SIG-M5 (cell line): ENCODE results near the gene HEPN1.
A peak's percentile ranks its signal among the peaks of the same experiment; 100 is the strongest.

Source experiments
- DNase-seq: peaks from one replicate; lab custom pipeline; 2025; lab: John Stamatoyannopoulos, UW

Gene HEPN1

DNA sequence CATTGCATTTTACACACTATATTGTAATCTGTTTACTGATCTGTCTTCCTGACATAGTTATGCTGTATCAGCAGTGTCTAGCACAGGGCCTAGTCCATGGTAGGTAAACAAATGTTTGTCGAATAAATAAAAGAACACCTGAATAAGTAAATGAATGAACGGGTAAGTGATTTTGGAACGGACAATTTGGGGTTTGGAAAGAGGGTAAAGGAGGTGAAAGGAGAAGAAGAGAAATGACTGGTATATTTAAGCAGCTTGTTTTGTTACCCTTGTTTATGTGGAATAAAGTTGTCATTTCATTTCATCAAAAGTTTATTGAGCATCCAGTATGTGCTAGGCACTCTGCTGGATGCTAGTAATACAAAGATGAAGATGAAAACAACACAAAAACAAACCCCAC is at the start of gene HEPN1:
Gene HEPN1 (plus strand): TSS at position 301 of the 400 bp plus-strand sequence.
- no peak for DNase-seq

DNA sequence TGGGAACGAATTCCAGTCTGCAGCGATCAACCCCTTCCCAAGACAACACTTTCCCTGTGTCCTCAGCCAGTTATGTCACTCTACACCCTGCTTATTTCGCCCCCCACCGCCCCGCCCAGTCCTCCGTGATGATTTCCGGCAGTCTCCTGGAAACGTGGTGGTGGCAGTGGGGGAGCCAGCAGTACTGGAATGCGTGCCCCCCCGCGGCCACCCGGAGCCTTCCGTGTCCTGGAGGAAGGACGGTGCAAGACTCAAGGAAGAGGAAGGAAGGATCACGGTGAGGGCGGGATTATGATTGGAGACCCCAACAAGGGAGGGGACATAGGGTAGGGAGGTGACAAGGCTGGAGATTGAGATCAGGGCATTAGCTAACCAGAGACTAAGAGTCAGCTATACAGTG is 49.7 kb upstream of the HEPN1 start:
- no peak for DNase-seq

DNA sequence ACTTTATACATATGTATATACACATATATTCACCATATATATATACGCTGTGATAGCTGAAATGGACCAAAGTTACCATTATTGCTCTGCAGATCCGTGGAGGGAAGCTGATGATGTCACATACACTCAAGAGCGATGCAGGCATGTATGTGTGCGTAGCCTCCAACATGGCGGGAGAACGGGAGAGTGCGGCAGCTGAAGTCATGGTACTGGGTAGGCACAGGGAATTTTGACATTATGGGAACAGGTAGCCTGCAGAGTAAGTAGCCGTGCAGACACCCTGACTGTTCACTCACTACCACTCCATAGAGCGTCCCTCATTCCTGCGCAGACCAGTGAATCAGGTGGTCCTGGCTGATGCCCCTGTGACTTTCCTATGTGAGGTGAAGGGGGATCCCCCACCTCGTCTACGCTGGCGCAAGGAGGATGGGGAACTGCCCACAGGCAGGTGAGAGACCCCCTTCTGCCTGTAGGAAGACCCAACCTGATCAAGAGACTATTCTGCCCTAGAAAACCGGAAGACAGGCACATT is 49.1 kb upstream of the HEPN1 start:
- no peak for DNase-seq

DNA sequence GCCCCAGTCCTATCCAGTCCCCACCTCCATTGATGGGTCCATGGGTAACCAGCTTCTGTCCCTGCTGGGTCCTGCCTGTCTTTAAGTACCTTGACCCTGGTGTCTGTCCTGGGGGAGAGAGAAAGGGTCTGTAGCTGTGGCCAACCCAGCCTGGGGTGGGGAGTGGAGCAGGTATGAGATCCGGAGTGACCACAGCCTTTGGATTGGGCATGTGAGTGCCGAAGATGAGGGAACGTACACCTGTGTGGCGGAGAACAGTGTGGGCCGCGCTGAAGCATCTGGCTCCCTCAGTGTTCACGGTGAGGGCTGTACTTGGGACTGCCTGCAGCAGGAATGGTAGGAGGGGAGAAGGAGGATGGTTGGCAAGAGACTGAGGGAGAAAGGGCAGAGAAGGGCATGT is 48.6 kb upstream of the HEPN1 start:
- DNase-seq, result no peak

DNA sequence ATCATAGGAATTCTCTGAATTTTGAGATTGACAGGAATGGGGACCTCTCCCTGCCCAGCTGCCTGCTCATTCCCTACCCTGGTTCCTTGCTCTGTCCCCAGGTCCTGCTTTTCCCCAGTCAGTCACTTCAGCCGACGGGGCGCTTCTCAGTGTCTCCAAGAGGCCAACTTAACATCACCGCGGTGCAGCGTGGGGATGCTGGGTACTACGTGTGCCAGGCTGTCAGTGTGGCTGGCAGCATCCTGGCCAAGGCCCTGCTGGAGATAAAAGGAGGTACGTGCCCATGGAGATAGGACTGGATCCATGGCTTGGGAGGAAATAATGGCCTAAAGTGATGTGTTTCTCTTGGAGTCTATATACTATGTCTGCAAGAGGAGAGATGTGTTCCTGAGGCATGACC is 46.8 kb upstream of the HEPN1 start:
- no peak for DNase-seq

DNA sequence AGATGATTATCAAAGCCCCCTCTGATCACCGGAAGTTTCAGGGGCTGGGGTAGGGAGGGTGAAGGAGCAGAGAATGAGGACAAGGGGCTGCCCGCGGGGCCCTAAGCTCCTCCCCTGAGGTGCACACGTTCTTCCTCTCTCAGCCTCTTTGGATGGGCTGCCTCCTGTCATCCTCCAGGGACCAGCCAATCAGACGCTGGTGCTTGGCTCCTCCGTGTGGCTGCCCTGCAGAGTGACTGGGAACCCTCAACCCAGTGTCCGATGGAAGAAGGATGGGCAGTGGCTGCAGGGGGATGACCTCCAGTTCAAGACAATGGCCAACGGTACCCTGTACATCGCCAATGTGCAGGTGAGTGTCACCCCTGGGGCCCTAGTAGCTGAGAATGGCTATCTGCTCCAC is 46.3 kb upstream of the HEPN1 start:
- DNase-seq, result no peak

DNA sequence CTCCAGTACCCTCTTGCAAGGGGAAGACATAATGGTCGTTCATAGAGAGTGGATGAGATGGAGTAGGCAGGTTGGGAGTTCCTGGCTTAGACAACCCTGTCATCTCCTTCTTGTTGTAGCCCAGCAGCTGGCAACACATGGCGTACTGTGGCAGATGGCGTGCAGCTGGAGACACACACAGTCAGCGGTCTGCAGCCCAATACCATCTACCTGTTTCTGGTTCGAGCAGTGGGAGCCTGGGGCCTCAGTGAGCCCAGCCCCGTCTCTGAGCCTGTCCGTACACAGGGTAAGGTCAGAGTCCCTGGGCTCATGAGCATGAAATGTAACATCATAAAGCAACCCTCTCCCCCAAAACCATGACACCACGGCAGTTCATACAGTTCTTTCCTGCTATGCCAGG is 45.1 kb upstream of the HEPN1 start:
- DNase-seq, result no peak

DNA sequence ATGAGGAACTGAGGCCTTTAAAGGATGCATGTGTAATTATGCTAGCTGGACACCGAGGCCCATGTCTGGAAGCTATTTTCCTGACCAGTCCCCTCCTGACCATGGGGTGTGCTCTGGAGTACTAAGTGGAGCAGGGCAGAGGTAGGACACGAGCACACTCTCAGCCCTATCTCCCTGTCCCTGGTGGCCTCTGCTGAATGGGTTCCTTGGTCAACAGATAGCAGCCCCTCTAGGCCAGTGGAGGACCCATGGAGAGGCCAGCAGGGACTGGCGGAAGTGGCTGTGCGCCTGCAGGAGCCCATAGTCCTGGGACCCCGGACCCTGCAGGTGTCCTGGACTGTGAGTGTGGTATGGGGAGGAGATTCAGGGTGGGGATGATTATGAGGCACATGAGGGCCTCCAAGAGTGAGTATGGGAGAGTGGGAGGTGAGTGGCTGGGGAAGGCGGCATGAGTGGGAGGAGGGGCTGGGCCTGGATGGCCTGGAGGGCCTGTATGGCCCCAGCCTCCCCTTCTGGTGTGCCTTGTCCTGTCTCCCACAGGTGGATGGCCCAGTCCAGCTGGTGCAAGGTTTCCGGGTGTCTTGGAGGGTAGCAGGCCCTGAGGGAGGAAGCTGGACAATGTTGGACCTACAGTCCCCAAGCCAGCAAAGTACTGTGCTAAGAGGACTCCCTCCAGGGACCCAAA is 44.3 kb upstream of the HEPN1 start:
- no peak for DNase-seq

DNA sequence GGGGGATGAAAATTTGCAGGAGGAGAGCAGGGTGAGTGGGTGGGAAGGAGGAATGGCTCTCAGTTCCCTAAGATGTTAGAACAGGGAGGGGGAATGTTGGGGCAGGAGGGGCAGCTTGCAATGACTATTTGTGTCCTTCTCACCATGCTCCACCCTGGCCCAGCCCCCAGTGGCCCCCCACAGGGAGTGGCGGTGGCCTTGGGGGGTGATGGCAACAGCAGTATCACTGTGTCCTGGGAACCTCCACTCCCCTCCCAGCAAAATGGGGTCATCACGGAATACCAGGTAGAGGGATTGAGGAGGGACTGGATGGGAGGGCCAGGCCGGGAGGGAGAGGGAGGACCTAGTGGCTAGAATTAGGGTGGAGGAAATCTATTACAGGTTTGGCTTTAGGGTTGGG is 43.6 kb upstream of the HEPN1 start:
- DNase-seq, result no peak

DNA sequence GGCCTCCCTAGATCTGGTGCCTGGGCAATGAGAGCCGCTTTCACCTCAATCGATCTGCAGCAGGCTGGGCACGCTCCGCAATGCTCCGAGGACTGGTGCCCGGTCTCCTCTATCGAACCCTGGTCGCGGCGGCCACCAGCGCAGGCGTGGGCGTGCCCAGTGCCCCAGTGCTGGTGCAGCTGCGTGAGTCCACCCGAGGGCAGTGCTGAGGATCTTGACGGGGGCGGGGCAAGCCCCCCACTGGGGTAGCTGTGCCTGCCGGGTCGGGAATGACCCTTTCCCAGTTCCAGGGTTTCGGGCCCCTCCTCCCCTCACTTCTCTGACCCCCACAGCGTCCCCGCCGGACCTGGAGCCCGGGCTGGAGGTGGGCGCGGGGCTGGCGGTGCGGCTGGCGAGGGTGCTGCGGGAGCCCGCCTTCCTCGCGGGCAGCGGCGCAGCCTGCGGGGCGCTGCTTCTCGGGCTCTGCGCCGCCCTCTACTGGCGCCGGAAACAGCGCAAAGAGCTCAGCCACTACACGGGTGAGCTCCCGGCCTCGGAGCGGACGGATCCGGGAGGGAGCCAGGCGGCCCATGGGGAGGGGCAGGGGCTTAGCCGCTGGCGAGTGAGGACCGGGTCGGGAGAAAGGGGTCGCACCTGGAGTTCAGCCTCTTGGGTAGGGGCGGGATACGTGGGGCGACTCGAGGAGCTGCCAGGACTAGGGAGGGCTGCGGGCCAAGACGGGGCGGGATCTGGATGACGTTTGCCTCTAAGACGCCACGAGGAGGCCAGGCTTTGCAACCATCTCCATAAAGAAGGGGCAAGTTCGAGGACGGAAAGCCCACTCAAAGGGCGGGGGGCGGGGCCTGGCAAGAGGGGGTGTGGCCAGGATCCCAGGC is 42.9 kb upstream of the HEPN1 start:
- DNase-seq, result peak; percentile 57

DNA sequence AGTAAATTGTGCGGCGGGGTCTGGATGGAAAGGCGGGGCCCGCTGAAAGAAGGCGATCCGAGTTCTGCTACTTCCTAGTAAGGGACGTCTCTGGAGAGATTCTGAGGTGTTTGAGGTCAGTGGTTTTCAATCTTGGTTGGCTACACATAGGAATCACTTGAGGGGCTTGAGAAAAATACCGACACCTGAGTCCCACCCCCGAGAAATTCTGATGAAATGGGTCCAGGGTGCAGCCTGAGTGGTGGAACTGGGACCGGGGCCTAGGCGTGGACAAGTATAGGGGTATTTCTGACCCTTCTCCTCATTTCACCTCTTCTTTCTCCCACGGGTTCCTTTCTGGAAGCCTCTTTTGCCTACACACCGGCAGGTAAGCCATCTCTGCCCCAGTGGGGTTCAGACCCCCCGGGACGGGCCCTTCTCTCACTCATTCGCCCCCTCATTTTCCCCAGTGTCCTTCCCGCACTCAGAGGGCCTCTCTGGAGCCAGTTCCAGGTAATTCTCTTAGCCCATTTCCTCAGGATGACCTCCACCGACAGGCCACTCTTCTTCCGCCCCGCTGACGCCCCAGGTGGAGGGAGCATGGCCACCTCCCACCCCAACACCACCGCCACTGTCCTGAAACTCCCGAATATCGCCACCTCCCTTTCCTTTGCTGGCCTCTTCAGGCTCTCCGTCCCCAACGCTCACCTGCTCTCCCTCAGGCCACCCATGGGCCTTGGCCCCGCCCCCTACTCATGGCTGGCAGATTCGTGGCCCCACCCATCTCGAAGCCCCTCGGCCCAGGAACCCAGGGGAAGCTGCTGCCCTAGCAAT is 42.0 kb upstream of the HEPN1 start:
- no peak for DNase-seq

DNA sequence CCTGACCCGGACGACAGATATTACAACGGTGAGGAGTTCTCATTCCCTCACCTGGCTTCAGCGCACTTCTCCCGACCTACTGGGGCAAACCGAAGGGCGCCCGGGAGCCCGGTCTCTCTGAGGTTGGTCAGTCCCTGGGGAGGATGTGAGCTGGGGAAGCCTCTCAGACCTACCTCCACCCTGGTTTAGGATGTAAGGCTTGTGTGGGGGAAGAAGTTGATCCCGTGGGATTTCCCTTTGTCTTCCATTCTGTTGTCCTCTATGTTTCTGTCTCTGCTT is 41.5 kb upstream of the HEPN1 start:
- DNase-seq, result no peak

DNA sequence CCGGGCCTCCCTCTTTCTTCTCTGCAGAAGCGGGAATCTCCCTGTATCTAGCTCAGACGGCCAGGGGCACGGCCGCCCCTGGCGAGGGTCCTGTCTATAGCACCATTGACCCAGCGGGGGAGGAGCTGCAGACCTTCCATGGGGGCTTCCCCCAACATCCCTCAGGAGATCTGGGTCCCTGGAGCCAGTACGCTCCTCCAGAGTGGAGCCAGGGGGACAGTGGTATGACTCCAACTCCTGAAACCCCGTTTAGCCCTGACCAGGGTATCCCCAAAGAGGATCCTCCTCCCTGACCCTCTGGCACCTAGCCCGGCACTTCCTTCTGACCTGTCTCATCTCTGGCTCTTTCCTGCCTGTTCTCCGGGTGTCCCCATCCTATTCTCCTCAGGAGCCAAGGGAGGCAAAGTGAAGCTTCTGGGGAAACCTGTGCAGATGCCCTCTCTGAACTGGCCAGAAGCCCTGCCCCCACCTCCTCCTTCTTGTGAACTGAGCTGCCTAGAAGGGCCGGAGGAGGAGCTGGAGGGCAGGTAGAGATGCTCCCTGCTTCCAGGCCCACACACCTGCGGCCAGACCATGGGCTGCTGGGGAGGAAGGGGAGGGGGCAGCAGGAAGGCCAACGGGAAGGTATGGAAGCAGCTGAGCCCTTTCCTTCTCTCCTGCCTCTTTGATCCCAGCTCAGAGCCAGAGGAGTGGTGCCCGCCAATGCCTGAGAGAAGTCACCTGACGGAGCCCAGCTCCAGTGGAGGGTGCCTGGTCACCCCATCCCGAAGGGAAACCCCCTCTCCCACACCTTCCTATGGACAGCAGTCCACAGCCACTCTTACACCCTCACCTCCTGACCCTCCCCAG is 40.9 kb upstream of the HEPN1 start:
- no peak for DNase-seq

DNA sequence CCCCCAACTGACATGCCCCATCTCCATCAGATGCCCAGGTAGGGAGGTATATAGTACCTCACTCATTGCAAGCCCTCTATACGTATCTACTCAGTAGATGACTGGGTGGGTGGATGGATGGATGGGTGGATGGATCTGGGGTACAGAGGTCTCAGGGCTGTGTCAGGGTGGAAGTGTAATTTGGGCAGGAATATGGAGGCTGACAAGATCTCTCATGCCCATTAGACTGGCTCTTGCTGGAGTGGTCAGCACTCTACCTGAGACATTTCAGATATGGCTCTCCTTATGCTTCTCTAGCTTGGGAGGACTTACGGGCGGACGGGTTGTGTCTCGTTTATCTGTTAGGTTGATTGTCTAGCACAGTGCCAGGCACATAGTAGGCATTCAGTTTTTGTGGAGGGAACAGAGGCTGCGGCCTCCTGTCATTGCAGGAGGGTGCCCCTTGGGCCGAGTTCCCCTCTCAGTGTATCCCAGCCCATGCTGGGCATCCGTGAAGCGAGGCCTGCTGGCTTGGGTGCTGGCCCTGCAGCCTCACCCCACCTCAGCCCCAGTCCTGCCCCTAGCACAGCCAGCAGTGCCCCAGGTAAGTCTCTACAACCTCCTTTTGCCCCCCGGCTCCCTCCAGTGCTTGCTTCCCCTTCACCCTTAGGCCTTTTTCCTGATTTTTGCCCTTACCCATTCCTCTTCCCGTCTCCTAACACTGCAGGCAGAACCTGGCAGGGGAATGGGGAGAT is 40.1 kb upstream of the HEPN1 start:
- DNase-seq, result no peak

DNA sequence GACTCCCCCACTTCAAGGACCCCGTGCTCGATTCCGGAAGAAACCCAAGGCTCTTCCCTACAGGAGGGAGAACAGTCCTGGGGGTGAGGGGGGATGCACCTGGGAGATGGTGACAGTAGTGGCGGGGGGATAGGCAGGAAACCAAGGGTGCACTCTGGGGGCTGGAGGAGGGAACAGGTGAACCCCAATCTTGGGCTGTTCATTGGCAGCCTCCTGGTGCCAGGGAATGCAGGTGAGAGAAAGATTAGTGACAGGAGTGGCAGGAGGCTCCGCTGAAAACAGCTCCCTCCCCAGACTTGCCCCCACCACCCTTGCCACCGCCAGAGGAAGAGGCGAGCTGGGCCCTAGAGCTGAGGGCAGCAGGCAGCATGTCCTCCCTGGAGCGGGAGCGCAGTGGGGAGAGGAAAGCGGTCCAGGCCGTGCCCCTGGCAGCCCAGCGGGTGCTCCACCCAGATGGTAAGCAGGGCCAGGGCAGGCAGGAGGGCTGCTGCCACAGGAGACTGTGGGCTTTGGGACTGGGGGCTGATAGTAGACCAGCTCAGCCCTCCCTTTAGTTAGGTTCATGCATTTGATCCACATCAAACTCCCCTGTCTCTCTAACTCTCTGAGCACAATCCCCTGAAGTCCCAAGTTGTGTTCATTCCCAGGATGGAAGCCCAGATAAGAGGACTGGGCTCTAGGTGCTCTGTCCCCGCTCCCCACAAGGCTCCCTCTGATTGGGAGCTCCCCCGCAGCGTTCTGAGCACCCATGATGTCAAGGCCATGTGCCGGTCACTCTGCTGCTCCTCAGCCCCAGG is 39.4 kb upstream of the HEPN1 start:
- no peak for DNase-seq

DNA sequence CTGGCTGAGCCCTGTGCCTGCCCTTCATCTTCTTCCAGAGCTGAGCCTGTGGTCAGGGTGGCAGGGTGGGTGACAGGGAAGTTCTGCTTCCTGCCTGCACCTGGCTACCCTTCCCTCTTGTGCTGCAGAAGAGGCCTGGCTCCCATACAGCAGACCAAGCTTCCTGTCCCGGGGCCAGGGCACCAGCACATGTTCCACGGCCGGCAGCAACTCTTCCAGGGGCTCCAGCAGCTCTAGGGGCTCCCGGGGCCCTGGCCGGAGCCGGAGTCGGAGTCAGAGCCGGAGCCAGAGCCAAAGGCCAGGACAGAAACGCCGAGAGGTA is 38.8 kb upstream of the HEPN1 start:
- no peak for DNase-seq

DNA sequence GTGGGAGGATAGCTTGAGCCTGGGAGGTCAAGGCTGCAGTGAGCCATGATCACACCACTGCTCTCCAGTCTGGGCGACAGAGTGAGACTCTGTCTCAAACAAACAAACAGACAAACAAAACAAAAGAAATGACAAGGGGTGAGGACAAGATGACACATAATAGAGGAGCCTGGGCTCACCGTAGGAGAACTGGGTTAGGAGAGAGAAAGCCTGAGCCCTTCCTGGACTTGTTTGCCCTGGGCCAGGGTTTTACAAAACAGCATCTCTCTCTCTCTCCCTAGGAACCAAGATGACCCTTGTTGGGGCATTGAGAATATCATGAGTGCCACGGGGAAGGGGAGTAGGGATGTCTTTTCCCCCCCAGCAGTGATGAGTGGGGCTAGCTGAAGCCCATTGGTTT is 38.1 kb upstream of the HEPN1 start:
- no peak for DNase-seq

DNA sequence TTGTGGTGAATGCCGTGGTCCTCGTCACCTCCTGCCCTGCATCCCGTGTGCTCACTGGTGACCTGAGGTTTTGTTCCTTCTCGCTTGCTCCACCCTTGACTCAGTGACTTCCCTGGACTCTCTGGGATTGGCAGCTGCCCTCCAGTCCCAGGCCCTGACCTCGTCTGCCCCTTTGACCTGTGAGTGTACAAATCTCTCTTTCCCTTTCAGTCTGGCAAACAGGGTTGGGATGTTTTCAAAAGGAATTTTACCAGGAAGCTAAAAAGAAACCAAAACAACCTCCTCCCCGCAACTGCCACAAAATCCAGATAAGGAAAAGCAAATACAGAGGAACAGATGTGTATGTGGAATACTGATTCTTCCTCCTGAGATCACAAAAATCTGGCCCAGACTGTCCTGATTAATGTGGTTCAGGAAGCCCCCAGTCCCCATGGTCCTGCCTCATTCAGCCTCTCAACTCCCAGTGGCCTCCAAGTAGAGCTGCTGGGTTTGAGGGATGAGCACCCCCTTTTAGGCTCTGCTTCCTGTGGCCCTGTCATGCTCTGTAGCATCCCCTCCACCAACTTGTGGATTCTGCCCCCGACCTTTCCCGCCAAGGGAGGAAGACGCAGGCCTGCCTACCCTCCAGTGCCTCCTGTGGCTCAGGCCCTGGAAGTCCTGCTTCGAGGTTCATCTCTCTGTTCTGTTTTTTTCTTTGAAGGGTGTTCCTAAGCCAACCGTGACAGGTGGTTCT is 36.5 kb upstream of the HEPN1 start:
- no peak for DNase-seq

DNA sequence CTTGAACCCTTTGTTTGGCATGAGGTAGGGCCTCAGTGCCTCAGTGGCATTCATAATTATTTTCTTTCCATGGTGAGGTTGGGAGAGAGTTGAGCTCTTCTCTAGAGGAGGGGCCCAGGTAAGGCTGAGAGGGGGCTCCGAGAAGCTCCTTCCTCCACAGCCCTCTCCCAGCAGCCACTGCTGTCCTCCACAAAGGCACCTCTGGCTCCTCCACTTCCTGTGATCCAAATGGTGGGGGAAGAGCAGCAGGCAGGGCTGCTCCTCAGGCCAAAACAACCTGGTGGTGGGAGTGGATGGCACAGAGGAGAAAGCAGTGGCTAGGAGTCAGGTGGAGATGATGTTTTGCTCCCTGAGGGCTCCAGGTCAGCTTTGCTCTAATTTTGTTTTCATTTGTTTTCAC is 34.7 kb upstream of the HEPN1 start:
- no peak for DNase-seq
